ENCODE results near the gene KDM7A. TPM values are rescaled to one million over a fixed set of nuclear protein-coding genes. Genes with fewer than 3 reads are reported as not detected.

KDM7A gene
- total RNA-seq, 1 donor from 2014 or later: 28.1 TPM

- H3K36me3 Mint-ChIP-seq (ENCODE audit: low read depth): peaks cover 12% of the 10 kb centered on the region
- no peaks in the 10 kb centered on the region for H3K9me3 Mint-ChIP-seq
- H3K4me3 Mint-ChIP-seq: no peak overlapping the region
- no peaks in the 10 kb centered on the region for H3K27me3 Mint-ChIP-seq (ENCODE audit: insufficient read depth)
- H3K4me1 Mint-ChIP-seq (ENCODE audit: low read depth): peaks cover 39% of the 10 kb centered on the region
- H3K27ac Mint-ChIP-seq: peak overlapping the region; percentile 76
- intact Hi-C loops (cut with micrococcal nuclease): loop anchor here (2.0 to 5.0 kb wide), 2 partner anchors 23 to 37 kb away; partner anchors contain the start of gene PARP12
- no peak for DNase-seq (ENCODE audit: low spot score)
These were observed 91.3 kb downstream of the KDM7A start for GRCh38 chr7:140085447-140085846.

DNA sequence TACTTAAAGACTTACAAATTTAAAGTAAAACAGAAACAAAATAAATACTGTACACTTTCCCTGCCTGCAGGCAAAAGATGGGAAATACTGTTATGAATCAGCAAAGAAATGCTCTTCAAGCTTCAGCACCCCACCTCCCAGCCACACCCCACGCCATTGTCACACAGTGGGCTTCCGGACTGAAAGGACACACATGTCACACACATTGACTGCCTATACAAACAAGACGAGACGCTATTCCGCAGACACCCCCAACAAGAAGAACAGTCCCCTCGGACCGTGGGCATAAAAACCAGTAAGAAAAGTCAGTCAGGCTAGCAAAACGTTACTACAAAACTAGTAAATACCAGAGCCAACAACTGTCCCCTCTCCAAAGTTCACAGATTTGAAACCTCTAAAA is 91.8 kb downstream of the KDM7A start:
- Mint-ChIP-seq H3K36me3 (ENCODE audit: low read depth) (peaks cover 12% of the 10 kb centered on the region), H3K4me1 (ENCODE audit: low read depth) (peaks cover 39% of the 10 kb centered on the region), H3K27me3 (ENCODE audit: insufficient read depth) (no peaks in the 10 kb centered on the region), H3K27ac (peak overlapping the region; percentile 76), H3K9me3 (no peaks in the 10 kb centered on the region), H3K4me3 (peak overlapping the region; percentile 9)
- DNase-seq (ENCODE audit: low spot score): peak; percentile 36
- intact Hi-C loops (cut with micrococcal nuclease): loop anchor here (2.0 to 5.0 kb wide), 2 partner anchors 22 to 37 kb away; partner anchors contain the start of gene PARP12

DNA sequence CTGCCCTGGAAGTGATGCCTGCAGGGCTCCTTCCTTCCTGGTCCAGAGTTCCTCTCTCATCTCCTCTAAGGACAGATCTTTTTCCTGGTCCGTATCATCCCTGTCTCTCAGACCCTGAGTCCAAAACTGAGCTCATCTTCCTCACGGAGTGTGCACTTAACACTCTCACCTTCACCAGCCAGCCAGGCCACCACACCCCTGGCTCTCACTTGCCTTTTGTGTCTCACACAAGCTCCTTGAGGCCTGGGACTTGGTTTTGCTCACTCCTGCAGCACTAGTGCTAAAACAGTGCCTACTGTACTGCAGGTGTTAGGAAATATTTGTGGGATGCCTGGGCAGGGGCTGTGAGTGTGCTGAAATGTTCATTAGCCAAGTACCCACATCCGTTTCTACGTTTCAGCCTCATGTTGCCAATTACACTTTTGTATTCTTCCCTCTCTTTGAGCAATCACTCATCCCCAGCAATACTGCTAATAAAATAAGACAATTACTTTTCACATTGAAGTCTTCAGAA is 92.6 kb downstream of the KDM7A start:
- no peak for DNase-seq (ENCODE audit: low spot score)
- no peak overlapping the region for H3K4me3 Mint-ChIP-seq
- H3K27ac Mint-ChIP-seq: no peak overlapping the region

GRCh38 chr7:140082770-140083169 is 94.0 kb downstream of the KDM7A start:
- intact Hi-C loops (cut with micrococcal nuclease): no loop called here
- Mint-ChIP-seq H3K36me3 (ENCODE audit: low read depth) (peaks cover 8% of the 10 kb centered on the region), H3K4me1 (ENCODE audit: low read depth) (peaks cover 39% of the 10 kb centered on the region), H3K27ac (no peak overlapping the region), H3K27me3 (ENCODE audit: insufficient read depth) (no peaks in the 10 kb centered on the region), H3K4me3 (no peak overlapping the region), H3K9me3 (no peaks in the 10 kb centered on the region)
- no peak for DNase-seq (ENCODE audit: low spot score)

More for the DNA sequence above, 92.6 kb downstream of the KDM7A start:
- no peaks in the 10 kb centered on the region for H3K27me3 Mint-ChIP-seq (ENCODE audit: insufficient read depth)
- H3K4me1 Mint-ChIP-seq (ENCODE audit: low read depth): peaks cover 39% of the 10 kb centered on the region
- intact Hi-C loops (cut with micrococcal nuclease): loop anchor here (2.0 kb wide), 1 partner anchor 21 kb away; the partner anchor contains the start of gene PARP12
- peaks cover 12% of the 10 kb centered on the region for H3K36me3 Mint-ChIP-seq (ENCODE audit: low read depth)
- no peaks in the 10 kb centered on the region for H3K9me3 Mint-ChIP-seq

DNA sequence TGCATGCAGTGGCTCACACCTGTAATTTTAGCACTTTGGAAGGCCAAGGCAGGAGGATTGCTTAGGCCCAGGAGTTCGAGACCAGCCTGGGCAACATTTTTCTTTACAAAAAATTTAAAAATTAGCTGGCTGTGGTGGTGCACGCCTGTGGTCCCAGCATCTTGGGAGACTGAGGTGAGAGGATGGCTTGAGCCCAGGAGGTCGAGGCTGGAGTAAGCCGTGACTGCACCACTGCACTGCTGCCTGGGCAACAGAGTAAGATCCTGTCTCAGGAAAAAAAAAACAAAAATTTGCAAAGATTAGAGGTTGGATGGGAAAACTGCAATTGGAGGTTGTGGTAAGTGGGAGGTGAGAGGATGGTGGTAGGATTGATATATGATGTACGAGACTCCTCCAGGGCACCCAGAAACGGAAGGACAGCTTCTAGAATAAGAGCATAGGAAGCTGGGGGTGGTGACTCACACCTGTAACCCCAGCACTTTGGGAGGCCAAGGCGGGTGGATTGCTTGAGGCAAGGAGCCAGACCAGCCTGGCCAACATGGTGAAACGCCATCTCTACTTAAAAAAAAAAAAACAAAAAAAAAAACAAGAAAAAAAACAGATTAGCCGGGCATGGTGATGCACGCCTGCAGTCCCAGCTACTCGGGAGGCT is 94.9 kb downstream of the KDM7A start:
- Mint-ChIP-seq H3K36me3 (ENCODE audit: low read depth) (peaks cover 8% of the 10 kb centered on the region), H3K4me3 (no peak overlapping the region), H3K27ac (no peak overlapping the region), H3K27me3 (ENCODE audit: insufficient read depth) (no peaks in the 10 kb centered on the region), H3K4me1 (ENCODE audit: low read depth) (peaks cover 38% of the 10 kb centered on the region), H3K9me3 (no peaks in the 10 kb centered on the region)
- DNase-seq (ENCODE audit: low spot score): no peak
- intact Hi-C loops (cut with micrococcal nuclease): no loop called here

GRCh38 chr7:140080919-140081318 is 95.9 kb downstream of the KDM7A start:
- H3K27me3 Mint-ChIP-seq (ENCODE audit: insufficient read depth): no peaks in the 10 kb centered on the region
- H3K4me3 Mint-ChIP-seq: no peak overlapping the region
- peaks cover 30% of the 10 kb centered on the region for H3K4me1 Mint-ChIP-seq (ENCODE audit: low read depth)
- no peaks in the 10 kb centered on the region for H3K9me3 Mint-ChIP-seq
- intact Hi-C loops (cut with micrococcal nuclease): no loop called here
- DNase-seq (ENCODE audit: low spot score): no peak
- no peak overlapping the region for H3K27ac Mint-ChIP-seq
- H3K36me3 Mint-ChIP-seq (ENCODE audit: low read depth): peaks cover 7% of the 10 kb centered on the region

GRCh38 chr7:140079121-140079536 is 97.7 kb downstream of the KDM7A start:
- DNase-seq (ENCODE audit: low spot score): no peak
- no peak overlapping the region for H3K27ac Mint-ChIP-seq
- H3K4me3 Mint-ChIP-seq: no peak overlapping the region
- peaks cover 2% of the 10 kb centered on the region for H3K36me3 Mint-ChIP-seq (ENCODE audit: low read depth)
- peaks cover 3% of the 10 kb centered on the region for H3K27me3 Mint-ChIP-seq (ENCODE audit: insufficient read depth)
- H3K4me1 Mint-ChIP-seq (ENCODE audit: low read depth): peaks cover 13% of the 10 kb centered on the region
- intact Hi-C loops (cut with micrococcal nuclease): no loop called here
- H3K9me3 Mint-ChIP-seq: no peaks in the 10 kb centered on the region

DNA sequence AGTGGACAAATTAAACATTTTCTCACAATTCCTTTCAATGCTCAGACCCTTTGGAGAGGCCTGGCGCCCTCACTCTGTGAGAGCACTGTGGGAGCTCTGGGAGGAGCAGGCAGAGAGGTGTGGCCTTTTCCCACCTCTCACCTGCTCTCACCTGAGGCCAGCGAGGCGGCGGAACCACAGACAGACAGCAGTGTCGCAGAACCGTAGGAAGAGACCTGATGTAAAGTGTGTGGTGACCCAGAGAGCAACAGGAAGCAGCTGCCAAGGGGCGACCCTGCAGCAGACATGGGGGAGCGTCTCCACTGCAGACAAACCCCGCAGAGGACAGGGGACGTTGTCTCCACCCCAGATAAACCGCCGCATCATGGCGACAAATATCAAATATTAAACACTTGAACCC is 98.4 kb downstream of the KDM7A start:
- Mint-ChIP-seq H3K27me3 (ENCODE audit: insufficient read depth) (peaks cover 4% of the 10 kb centered on the region), H3K4me1 (ENCODE audit: low read depth) (peaks cover 6% of the 10 kb centered on the region), H3K36me3 (ENCODE audit: low read depth) (peaks cover 2% of the 10 kb centered on the region), H3K4me3 (no peak overlapping the region), H3K9me3 (no peaks in the 10 kb centered on the region), H3K27ac (no peak overlapping the region)
- intact Hi-C loops (cut with micrococcal nuclease): no loop called here
- DNase-seq (ENCODE audit: low spot score): no peak

- H3K36me3 Mint-ChIP-seq (ENCODE audit: low read depth): no peaks in the 10 kb centered on the region
- intact Hi-C loops (cut with micrococcal nuclease): no loop called here
- H3K4me3 Mint-ChIP-seq: no peak overlapping the region
These were observed 102.0 kb downstream of the KDM7A start for GRCh38 chr7:140074780-140075179.

DNA sequence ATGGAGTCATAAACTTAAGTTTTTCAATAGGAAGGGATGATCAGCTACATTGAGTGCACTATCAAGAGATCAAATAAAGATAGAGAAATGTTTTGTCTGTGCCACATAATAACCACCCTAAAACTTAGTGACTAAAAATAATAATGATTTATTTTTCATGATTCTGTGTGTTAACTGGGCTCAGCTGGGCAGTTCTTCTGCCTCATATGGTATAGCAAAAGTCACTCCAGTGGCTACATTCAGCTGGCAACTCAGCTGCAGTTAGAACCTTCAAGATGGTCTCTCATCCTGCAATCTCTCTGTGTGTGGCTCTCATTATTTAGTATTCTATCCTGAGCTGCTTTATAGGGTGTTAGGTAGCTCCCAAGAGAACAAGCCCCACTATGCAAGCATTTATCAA is 106.2 kb downstream of the KDM7A start:
- Mint-ChIP-seq H3K4me1 (ENCODE audit: low read depth) (no peaks in the 10 kb centered on the region), H3K4me3 (no peak overlapping the region), H3K36me3 (ENCODE audit: low read depth) (peaks cover 16% of the 10 kb centered on the region), H3K27me3 (ENCODE audit: insufficient read depth) (peaks cover 9% of the 10 kb centered on the region), H3K9me3 (peaks cover 26% of the 10 kb centered on the region), H3K27ac (no peak overlapping the region)
- no peak for DNase-seq (ENCODE audit: low spot score)
- intact Hi-C loops (cut with micrococcal nuclease): no loop called here

More at GRCh38 chr7:140074780-140075179, 102.0 kb downstream of the KDM7A start:
- Mint-ChIP-seq H3K27ac (no peak overlapping the region), H3K9me3 (peaks cover 4% of the 10 kb centered on the region), H3K27me3 (ENCODE audit: insufficient read depth) (peaks cover 4% of the 10 kb centered on the region), H3K4me1 (ENCODE audit: low read depth) (no peaks in the 10 kb centered on the region)
- no peak for DNase-seq (ENCODE audit: low spot score)

- DNase-seq (ENCODE audit: low spot score): no peak
These were observed 107.4 kb downstream of the KDM7A start for GRCh38 chr7:140069298-140069949.

GRCh38 chr7:140068033-140068432 is 108.8 kb downstream of the KDM7A start:
- peaks cover 5% of the 10 kb centered on the region for H3K27me3 Mint-ChIP-seq (ENCODE audit: insufficient read depth)
- no peak overlapping the region for H3K4me3 Mint-ChIP-seq
- intact Hi-C loops (cut with micrococcal nuclease): loop anchor here (10.0 kb wide), 1 partner anchor 293 kb away; the partner anchor contains the start of gene HIPK2
- no peak overlapping the region for H3K27ac Mint-ChIP-seq
- H3K4me1 Mint-ChIP-seq (ENCODE audit: low read depth): peaks cover 6% of the 10 kb centered on the region
- peaks cover 18% of the 10 kb centered on the region for H3K36me3 Mint-ChIP-seq (ENCODE audit: low read depth)
- H3K9me3 Mint-ChIP-seq: peaks cover 26% of the 10 kb centered on the region
- no peak for DNase-seq (ENCODE audit: low spot score)

More at GRCh38 chr7:140069298-140069949, 107.4 kb downstream of the KDM7A start:
- Mint-ChIP-seq H3K36me3 (ENCODE audit: low read depth) (peaks cover 16% of the 10 kb centered on the region), H3K27me3 (ENCODE audit: insufficient read depth) (peaks cover 8% of the 10 kb centered on the region), H3K9me3 (peaks cover 26% of the 10 kb centered on the region), H3K4me1 (ENCODE audit: low read depth) (no peaks in the 10 kb centered on the region), H3K27ac (no peak overlapping the region), H3K4me3 (no peak overlapping the region)
- intact Hi-C loops (cut with micrococcal nuclease): loop anchor here (10.0 kb wide), 1 partner anchor 295 kb away; the partner anchor contains the start of gene HIPK2

- peaks cover 6% of the 10 kb centered on the region for H3K4me1 Mint-ChIP-seq (ENCODE audit: low read depth)
- no peak overlapping the region for H3K27ac Mint-ChIP-seq
- H3K27me3 Mint-ChIP-seq (ENCODE audit: insufficient read depth): peaks cover 5% of the 10 kb centered on the region
- peaks cover 18% of the 10 kb centered on the region for H3K36me3 Mint-ChIP-seq (ENCODE audit: low read depth)
- peaks cover 26% of the 10 kb centered on the region for H3K9me3 Mint-ChIP-seq
- no peak for DNase-seq (ENCODE audit: low spot score)
- H3K4me3 Mint-ChIP-seq: no peak overlapping the region
- intact Hi-C loops (cut with micrococcal nuclease): loop anchor here (1.0 to 10.0 kb wide), 2 partner anchors 37 to 292 kb away; partner anchors contain the start of gene HIPK2
These were observed 109.7 kb downstream of the KDM7A start for GRCh38 chr7:140067052-140067451.

Measured in activated T-helper 1 cell treated with anti-CD3 and anti-CD28 coated beads, Interleukin-12 subunit alpha, Interleukin-12 subunit beta, Interleukin-2, Interleukin-4 antibody, amounts not matched to agents 30 ng/mL and 10 ng/mL and 1 ng/mL, durations not matched to agents 14 hours and 24 hours and 36 hours (primary cell).